Ureter (tissue), 1 donor: ENCODE measurements around the gene DUSP21. TPM values are rescaled to one million over a fixed set of nuclear protein-coding genes. Genes with fewer than 3 reads are reported as not detected.
"Not testable (repeated sequence)": the region's sequence is repeated elsewhere in the genome, so short reads cannot be mapped to it uniquely, and the experiment has no call there.

Experiments
- DNase-seq: peaks from one replicate; pipeline ENCODE4 v3.0.0-alpha.2; 2020; ENCODE audit warnings: low spot score
- total RNA-seq: library from RNA; stranded (reverse); gene quantifications from one replicate; pipeline ENCODE4 v1.2.4, GENCODE V29; 2023
- donor health status: DM: yes; HTN: yes; CAD: no.

Gene DUSP21
- total RNA-seq, 1 donor from 2014 or later: not detected

DNA sequence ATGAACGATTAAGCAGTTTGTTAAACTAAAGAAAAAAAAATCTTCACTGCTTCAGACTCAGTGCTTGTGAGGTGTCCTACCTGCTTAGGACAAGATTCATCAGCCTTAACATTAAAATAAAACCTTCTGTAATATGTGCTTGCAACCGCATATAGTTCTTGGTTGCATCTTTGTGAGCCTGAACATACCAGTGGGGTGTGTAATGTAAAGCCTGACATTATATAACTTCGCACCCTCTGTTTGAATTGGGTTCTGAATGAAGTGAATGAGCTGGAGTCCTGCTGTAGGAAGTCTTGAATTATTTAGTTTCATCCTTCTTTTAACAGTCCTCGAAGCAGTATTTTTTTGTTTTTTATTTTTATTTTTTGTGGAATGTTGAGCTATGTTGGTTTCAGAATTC, 32.3 kb downstream of the DUSP21 start:
- DNase-seq: no peak

DNA sequence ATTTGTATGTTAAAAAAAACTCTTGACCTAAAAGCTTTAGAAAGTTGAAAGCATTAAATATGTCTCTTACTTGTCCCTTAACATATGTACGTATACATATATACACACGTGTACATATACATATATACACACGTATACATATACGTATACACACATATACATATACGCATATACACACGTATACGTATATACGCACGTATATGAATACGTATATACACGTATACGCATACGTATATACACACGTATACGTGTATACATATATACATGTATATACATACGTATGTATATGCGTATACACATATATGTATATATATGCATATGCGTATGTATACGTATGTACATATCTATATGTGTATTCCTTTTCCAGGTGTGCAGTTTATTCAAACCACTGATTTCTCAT, 32.9 kb downstream of the DUSP21 start:
- no peak for DNase-seq

DNA sequence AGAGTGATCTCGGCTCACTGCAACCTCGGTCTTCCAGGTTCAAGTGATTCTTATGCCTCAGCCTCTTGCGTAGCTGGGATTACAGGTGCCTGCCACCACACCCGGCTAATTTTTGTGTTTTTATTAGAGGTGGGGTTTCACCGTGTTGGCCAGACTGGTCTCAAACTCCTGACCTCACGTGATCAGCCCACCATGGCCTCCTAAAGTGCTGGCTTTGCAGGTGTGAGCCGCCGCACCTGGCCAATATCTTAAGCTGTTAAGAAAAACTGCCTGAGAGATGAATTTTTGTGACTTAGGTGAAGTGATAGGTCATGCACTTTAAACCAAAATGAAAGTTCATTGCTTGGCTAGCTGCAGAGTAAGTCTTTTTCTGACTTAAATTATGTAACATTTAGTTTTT, 35.0 kb downstream of the DUSP21 start:
- DNase-seq: no peak

DNA sequence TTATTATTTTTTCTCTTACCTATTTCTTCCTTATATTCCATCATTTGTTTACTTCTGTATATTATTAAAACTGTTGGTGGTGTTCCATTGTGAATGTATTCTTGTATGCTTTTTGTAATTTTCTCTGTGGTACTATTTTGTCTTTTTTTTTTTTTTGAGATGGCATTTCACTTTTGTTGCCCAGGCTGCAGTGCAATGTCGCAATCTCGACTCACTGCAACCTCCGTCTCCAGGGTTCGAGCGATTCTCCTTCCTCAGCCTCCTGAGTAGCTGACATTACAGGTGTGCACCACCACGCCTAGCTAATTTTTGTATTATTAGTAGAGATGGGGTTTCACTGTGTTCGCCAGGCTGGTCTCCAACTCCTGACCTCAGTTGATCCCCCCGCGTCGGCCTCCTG, 37.7 kb downstream of the DUSP21 start:
- no peak for DNase-seq

DNA sequence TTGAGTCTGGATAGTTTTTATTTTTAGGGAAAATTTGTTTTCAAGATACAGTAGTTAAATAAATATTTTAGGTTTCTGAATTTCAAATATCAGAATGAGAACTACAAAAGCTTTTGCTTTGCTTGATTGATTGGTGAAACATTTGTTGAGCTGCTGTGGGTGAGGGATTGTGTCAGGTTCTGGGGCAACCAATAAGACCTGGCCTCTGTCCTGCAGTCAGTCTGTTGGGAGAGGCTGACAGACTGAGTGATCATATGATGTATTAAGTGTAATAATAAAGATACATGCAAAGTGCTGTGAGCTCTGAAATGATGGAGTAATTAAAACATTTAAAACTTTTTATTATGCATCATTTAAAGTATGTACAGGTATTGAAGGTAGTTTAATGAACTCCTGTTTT, 38.8 kb downstream of the DUSP21 start:
- DNase-seq: no peak

DNA sequence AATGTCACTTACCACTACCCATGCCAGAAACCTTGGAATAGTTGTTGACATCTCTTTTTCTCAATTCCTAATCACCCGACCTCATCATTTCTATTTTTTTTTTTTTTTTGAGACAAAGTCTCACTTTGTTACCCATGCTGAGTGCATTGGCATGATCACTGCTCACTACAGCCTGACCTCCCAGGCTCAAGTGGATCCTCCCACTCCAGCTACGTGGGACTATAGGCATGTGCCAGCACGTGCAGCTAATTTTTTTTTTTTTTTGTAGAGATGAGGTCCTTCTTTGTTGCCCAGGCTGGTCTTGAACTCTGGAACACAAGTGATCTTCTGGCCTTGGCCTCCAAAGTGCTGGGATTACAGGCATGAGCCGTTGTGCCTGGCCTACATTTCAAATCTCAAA, 41.1 kb downstream of the DUSP21 start:
- DNase-seq: no peak

DNA sequence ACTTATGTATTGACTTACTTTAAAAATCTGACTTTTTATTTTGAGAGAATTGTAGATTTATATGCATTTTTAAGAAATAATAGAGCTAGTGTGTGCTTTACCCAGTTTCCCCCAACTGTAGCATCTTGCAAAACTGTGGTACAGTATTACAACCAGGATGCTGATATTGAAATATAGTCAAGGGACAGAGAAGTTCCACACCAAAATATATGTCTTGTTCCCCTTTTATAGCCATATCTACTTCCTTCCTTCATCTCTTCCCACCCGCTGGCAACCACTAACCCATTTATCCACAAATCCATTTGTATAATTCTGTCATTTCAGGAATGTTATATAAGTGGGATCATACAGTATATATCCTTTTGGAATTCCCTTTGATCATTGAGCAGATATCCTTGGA, 46.0 kb downstream of the DUSP21 start:
- DNase-seq: no peak

DNA sequence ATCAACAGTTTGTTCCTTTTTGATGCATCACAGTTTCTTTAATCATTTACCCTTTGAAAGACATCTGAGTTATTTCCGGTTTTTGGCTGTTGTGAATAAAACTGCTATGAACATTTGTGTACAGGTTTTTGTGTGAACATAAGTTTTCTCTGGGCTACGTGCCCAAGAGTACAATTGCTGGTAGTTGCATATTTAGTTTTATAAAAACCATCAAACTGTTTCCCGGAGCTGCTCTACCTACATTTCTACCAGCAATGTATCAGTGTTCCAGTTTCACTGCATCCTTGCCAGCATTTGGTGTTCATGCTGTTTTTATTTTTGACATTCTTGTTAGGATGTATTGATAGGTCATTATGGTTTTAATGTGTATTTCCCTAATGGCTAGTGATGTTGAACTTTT, 46.4 kb downstream of the DUSP21 start:
- no peak for DNase-seq

DNA sequence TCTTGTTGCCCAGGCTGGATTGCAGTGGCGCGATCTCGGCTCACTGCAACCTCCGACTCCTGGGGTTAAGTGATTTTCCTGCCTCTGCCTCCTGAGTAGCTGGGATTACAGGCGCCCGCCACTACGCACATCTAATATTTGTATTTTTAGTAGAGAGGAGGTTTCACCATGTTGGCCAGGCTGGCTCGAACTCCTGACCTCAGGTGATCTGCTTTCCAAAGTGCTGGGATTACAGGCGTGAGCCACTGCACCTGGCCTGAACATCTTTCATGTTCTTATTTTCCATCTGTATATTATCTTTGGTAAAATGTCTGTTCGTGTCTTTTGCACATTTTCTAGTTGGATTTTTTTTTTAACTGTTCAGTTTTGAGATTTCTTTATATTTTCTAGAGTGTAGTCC, 46.9 kb downstream of the DUSP21 start:
- not testable (repeated sequence) for DNase-seq

DNA sequence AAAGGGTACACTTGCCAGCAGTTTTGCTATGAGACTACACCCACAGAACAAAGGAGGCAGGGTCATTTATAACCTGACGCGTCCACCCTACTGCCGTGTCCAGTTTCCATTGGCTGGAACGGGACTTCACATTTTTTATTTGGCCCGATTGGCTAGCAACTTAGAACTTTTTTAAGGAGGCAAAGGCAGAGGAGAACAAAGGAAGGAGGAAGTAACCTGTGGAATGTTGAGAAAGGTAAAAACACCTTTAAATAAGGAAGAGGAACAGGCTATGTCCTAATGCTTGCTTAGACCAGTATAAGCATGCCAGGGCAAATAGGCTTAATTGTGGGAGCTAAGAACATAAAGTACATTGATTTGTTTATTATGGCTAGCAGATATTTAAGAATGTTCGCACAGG, 47.8 kb downstream of the DUSP21 start:
- no peak for DNase-seq

Other genes with a start within 250 kb of the DUSP21 start
- gene KDM6A, start 29.2 kb downstream of the DUSP21 start, total RNA-seq: 86.0 TPM